ENCODE results near the gene EMP2.

The EMP2 gene

GRCh38 chr16:10493276-10493675 is 87.1 kb downstream of the EMP2 start:
- no peak overlapping the region for H3K4me3 ChIP-seq (replicated peaks; ENCODE audit: low read depth, low read length)
- TF ChIP-seq, protein P1, sequence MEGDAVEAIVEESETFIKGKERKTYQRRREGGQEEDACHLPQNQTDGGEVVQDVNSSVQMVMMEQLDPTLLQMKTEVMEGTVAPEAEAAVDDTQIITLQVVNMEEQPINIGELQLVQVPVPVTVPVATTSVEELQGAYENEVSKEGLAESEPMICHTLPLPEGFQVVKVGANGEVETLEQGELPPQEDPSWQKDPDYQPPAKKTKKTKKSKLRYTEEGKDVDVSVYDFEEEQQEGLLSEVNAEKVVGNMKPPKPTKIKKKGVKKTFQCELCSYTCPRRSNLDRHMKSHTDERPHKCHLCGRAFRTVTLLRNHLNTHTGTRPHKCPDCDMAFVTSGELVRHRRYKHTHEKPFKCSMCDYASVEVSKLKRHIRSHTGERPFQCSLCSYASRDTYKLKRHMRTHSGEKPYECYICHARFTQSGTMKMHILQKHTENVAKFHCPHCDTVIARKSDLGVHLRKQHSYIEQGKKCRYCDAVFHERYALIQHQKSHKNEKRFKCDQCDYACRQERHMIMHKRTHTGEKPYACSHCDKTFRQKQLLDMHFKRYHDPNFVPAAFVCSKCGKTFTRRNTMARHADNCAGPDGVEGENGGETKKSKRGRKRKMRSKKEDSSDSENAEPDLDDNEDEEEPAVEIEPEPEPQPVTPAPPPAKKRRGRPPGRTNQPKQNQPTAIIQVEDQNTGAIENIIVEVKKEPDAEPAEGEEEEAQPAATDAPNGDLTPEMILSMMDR (IDR thresholded peaks at IDR 0.05; ENCODE audit: insufficient read depth, low read length, poor library complexity, severe bottlenecking), result no peak
- no peaks in the 10 kb centered on the region for H3K36me3 ChIP-seq (ENCODE audit: control insufficient read depth, insufficient read depth, low read length)
- DNase-seq (ENCODE audit: extremely low read depth, insufficient read length), result no peak
- H3K27me3 ChIP-seq (replicated peaks; ENCODE audit: control insufficient read depth, insufficient read depth, low read length), result no peaks in the 10 kb centered on the region

DNA sequence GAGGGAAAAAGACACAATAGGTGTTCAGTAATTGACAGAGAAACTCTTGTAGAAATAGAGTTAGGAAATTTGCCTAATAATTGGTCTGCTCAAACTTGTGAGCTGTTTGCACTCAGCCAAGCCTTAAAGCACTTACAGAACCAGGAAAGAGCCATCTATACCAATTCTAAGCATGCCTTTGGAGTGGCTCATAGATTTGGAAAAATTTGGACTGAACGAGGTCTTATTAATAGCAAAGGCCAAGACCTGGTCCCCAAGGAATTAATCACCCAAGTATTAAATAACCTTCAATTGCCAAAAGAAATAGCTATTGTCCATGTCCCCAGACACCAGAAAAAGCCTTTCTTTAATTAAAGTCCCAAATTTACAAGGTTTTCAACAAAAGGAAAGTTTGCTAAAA is 90.3 kb downstream of the EMP2 start:
- no peaks in the 10 kb centered on the region for H3K27me3 ChIP-seq (replicated peaks; ENCODE audit: control insufficient read depth, insufficient read depth, low read length)
- TF ChIP-seq, protein P1 (IDR thresholded peaks at IDR 0.05; ENCODE audit: insufficient read depth, low read length, poor library complexity, severe bottlenecking), result no peak
- DNase-seq (ENCODE audit: extremely low read depth, insufficient read length), result no peak
- H3K36me3 ChIP-seq (ENCODE audit: control insufficient read depth, insufficient read depth, low read length), result no peaks in the 10 kb centered on the region
- H3K4me3 ChIP-seq (replicated peaks; ENCODE audit: low read depth, low read length), result no peak overlapping the region

DNA sequence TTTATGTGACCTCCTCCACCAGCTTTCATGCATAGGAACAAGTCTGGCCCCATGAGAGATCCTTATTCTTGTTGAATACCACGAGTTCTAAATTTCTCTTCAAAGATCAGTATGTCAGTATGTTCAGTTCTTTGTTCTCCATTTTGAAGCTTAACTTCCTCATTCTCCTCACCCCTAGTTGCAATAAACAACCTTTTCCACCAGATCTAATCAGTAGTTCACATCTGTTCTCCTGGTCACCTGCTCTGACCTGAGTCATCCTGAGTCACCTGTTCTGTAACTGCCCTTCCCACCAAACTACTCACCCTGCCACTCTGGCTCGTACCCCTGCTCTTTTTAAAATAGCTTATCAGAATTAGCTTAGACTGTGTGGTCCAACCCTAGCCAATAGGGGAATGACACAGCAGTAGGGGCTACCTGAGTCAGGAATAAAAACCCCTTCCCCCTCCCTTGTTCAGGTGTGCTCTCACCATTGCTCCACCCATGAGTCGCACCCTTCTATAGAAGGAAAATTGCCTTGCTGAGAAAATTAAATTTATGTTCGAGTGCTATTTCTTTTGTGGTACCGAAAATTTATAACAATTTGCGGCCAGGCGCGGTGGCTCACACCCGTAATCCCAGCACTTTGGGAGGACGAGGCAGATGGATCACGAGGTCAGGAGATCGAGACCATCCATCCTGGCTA is 94.6 kb downstream of the EMP2 start:
- H3K36me3 ChIP-seq (ENCODE audit: control insufficient read depth, insufficient read depth, low read length), result no peaks in the 10 kb centered on the region; the same call in 1 of the 2 replicates
- no peaks in the 10 kb centered on the region for H3K27me3 ChIP-seq (replicated peaks; ENCODE audit: control insufficient read depth, insufficient read depth, low read length)
- H3K4me3 ChIP-seq (replicated peaks; ENCODE audit: low read depth, low read length), result no peak overlapping the region
- DNase-seq (ENCODE audit: extremely low read depth, insufficient read length), result no peak
- TF ChIP-seq, protein P1 (IDR thresholded peaks at IDR 0.05; ENCODE audit: insufficient read depth, low read length, poor library complexity, severe bottlenecking), result no peak

- Histone ChIP-seq H3K36me3 (ENCODE audit: control insufficient read depth, insufficient read depth, low read length) (no peaks in the 10 kb centered on the region; the same call in 1 of the 2 replicates), H3K27me3 (replicated peaks; ENCODE audit: control insufficient read depth, insufficient read depth, low read length) (no peaks in the 10 kb centered on the region), H3K4me3 (replicated peaks; ENCODE audit: low read depth, low read length) (no peak overlapping the region)
- TF ChIP-seq, protein P1 (IDR thresholded peaks at IDR 0.05; ENCODE audit: insufficient read depth, low read length, poor library complexity, severe bottlenecking), result no peak
- no peak for DNase-seq (ENCODE audit: extremely low read depth, insufficient read length)
Observed at GRCh38 chr16:10485159-10485558, 95.2 kb downstream of the EMP2 start.

DNA sequence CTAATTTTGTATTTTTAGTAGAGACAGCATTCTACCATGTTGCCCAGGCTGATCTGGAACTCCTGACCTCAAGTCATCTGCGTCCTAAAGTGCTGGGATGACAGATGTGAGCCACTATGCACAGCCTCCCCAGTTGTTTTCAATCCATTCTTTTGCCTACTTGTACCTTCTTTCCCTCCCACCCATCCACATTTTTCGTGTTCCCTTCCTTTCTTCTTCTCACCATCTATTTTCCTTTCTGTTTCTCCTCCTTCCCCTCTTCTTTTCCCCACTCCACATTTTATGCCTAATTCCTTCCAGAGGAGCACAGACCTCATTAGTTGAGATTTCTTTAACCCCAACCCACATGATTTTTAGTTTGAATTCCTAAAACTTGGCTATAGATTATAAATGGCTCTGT is 100.2 kb downstream of the EMP2 start:
- Histone ChIP-seq H3K4me3 (replicated peaks; ENCODE audit: low read depth, low read length) (no peak overlapping the region), H3K36me3 (ENCODE audit: control insufficient read depth, insufficient read depth, low read length) (no peaks in the 10 kb centered on the region; the same call in 1 of the 2 replicates), H3K27me3 (replicated peaks; ENCODE audit: control insufficient read depth, insufficient read depth, low read length) (no peaks in the 10 kb centered on the region)
- no peak for DNase-seq (ENCODE audit: extremely low read depth, insufficient read length)
- TF ChIP-seq, protein P1 (IDR thresholded peaks at IDR 0.05; ENCODE audit: insufficient read depth, low read length, poor library complexity, severe bottlenecking), result no peak

Measured in GM06990 (cell line).